Activated naive CD8-positive, alpha-beta T cell treated with anti-CD3 and anti-CD28 coated beads, Interleukin-2, amount 10 ng/mL, durations not matched to agents 7 days and 5 days (primary cell): ENCODE measurements around the gene GEMIN4. TPM values are rescaled to one million over a fixed set of nuclear protein-coding genes. Genes with fewer than 3 reads are reported as not detected.
"Not testable (repeated sequence)": the region's sequence is repeated elsewhere in the genome, so short reads cannot be mapped to it uniquely, and the experiment has no call there.

Experiments used
- ATAC-seq: fragments of 150-1000 bp; cut with Tn5 transposase; one replicate; pipeline ENCODE4 v1.10.0; 2021; ENCODE audit warnings: low read depth, moderate library complexity
- POLR2A ChIA-PET: fragments of 350-600 bp; sonication (Branson Sonifier 250); formaldehyde crosslinking; loops from one replicate; lab custom pipeline; 2021; ENCODE audit warnings: antibody characterized with exemption; lab: Charles Lee
- DNase-seq: peaks from one replicate; pipeline ENCODE4 v3.0.0; 2021
- H3K27ac Mint-ChIP-seq: one replicate; pipeline ENCODE4 v1.8.0; 2022; ENCODE audit warnings: mild to moderate bottlenecking, mixed read lengths
- H3K27me3 Mint-ChIP-seq: one replicate; pipeline ENCODE4 v1.8.0; 2022; ENCODE audit warnings: mild to moderate bottlenecking, moderate library complexity, mixed read lengths
- H3K36me3 Mint-ChIP-seq: one replicate; pipeline ENCODE4 v1.8.0; 2021; ENCODE audit warnings: mild to moderate bottlenecking, mixed read lengths
- H3K4me1 Mint-ChIP-seq: one replicate; pipeline ENCODE4 v1.8.0; 2021; ENCODE audit warnings: mixed read lengths
- H3K4me3 Mint-ChIP-seq: one replicate; pipeline ENCODE4 v1.8.0; 2022; ENCODE audit warnings: mild to moderate bottlenecking, moderate library complexity, mixed read lengths
- H3K9me3 Mint-ChIP-seq: one replicate; pipeline ENCODE4 v1.8.0; 2021; ENCODE audit warnings: mixed read lengths
- total RNA-seq, 2 experiments: library from RNA; stranded (reverse); gene quantifications; one replicate each; pipeline ENCODE4 v1.2.3, GENCODE V29; 2021

Gene GEMIN4
- total RNA-seq: 10 to 100 TPM; 29.4 to 30.2 TPM

GRCh38 chr17:752002-752619 is at the start of gene GEMIN4:
Gene GEMIN4 (minus strand): TSS chr17:752264. CDS start chr17:752142, 122 bp downstream.
- POLR2A ChIA-PET: interaction anchor here (0.6 to 3.3 kb wide), 7 partner anchors 19 to 1077 kb away, joined by 3 to 21 read pairs (median 4); partner anchors contain the start of genes GLOD4, MRM3 and VPS53
- H3K27ac Mint-ChIP-seq: peak within 1 kb of the TSS; percentile 97
- peak; percentile 88 for ATAC-seq

GRCh38 chr17:801660-802059 is 49.6 kb upstream of the GEMIN4 start:
- no peak for DNase-seq
- POLR2A ChIA-PET: no interaction called here
- no peak overlapping the region for H3K4me3 Mint-ChIP-seq
- H3K4me1 Mint-ChIP-seq: no peaks in the 10 kb centered on the region
- no peak overlapping the region for H3K27ac Mint-ChIP-seq
- H3K9me3 Mint-ChIP-seq: no peaks in the 10 kb centered on the region
- H3K36me3 Mint-ChIP-seq: no peaks in the 10 kb centered on the region
- ATAC-seq: no peak
- H3K27me3 Mint-ChIP-seq: no peaks in the 10 kb centered on the region

More at GRCh38 chr17:752002-752619, at the start of gene GEMIN4:
- DNase-seq: peak; percentile 100
- Mint-ChIP-seq H3K36me3 (peaks cover 29% of the 10 kb centered on the region), H3K27me3 (no peaks in the 10 kb centered on the region), H3K4me1 (peaks cover 25% of the 10 kb centered on the region), H3K9me3 (peaks cover 4% of the 10 kb centered on the region), H3K4me3 (peak within 1 kb of the TSS; percentile 98)

DNA sequence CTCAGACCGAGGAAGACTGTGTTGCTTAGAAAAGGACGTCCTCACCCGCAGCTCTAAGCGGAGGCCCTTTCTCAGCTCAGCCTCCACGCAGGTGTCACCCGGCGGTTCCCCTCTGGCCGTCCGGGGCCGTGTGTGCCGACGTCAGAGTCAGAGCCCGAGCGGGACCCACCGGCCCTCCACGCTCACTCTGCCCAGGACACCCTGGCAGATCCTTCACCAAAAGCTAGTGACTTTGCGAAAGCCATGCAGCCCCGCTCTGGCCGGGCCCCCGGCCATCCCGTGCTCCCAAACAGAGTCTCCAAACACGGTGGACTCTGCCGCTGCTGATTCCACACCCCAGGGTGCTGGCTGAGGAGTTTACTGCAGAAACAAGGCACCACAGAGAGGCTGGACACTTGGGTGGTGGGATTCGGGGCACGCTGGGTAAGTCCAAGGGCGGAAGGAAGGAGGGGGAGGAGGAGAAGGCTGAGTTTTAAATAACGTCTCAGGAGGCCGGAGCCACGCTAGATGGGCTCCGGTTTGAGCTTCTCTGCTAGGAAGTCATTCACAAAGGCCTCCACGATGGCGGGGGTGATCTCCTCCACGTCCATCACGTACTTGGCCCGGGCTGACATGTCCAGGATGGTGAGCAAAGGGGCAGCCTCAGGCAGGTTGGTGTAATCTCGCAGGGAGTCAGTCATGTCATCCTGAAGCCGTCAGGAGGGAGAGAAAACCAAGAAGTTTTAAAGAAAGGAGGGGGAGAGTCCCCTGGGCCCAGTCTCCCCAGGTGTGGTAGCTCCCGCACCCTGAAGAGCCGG is 48.6 kb upstream of the GEMIN4 start:
- no peak for DNase-seq
- Mint-ChIP-seq H3K36me3 (no peaks in the 10 kb centered on the region), H3K27ac (no peak overlapping the region), H3K27me3 (no peaks in the 10 kb centered on the region), H3K4me3 (no peak overlapping the region), H3K9me3 (no peaks in the 10 kb centered on the region), H3K4me1 (no peaks in the 10 kb centered on the region)
- POLR2A ChIA-PET: no interaction called here
- ATAC-seq: no peak

GRCh38 chr17:799261-799660 is 47.2 kb upstream of the GEMIN4 start:
- Mint-ChIP-seq H3K4me3 (no peak overlapping the region), H3K9me3 (no peaks in the 10 kb centered on the region), H3K27ac (no peak overlapping the region), H3K27me3 (no peaks in the 10 kb centered on the region), H3K36me3 (no peaks in the 10 kb centered on the region), H3K4me1 (peaks cover 2% of the 10 kb centered on the region)
- POLR2A ChIA-PET: no interaction called here
- ATAC-seq (no peak), DNase-seq (no peak)

DNA sequence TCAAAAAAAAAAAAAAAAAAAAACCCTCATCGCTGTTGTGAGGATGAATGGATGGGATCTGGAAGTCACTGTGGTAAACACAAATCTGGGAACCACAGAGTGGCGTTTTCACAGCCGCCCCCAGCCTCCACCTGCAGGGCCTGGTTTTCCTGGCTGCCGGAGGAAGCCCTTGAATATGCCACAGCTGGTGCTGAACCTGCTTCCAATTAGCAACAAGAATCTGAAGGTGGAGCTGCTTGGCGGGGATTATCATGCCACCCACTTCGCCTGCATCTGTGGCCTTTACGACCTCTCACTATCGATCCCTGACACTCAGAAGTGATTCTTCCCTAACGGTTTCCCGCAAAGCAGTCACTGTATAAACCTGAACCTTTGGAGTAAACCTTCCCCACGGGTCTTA is 46.2 kb upstream of the GEMIN4 start:
- Mint-ChIP-seq H3K27me3 (no peaks in the 10 kb centered on the region), H3K4me3 (no peak overlapping the region), H3K36me3 (no peaks in the 10 kb centered on the region)

GRCh38 chr17:797236-797840 is 45.3 kb upstream of the GEMIN4 start:
- ATAC-seq: no peak
- H3K9me3 Mint-ChIP-seq: no peaks in the 10 kb centered on the region
- POLR2A ChIA-PET: no interaction called here
- H3K4me1 Mint-ChIP-seq: peaks cover 2% of the 10 kb centered on the region
- H3K27ac Mint-ChIP-seq: no peak overlapping the region
- H3K27me3 Mint-ChIP-seq: no peaks in the 10 kb centered on the region
- no peaks in the 10 kb centered on the region for H3K36me3 Mint-ChIP-seq
- DNase-seq: no peak
- H3K4me3 Mint-ChIP-seq: no peak overlapping the region

More for the DNA sequence above, 46.2 kb upstream of the GEMIN4 start:
- POLR2A ChIA-PET: no interaction called here
- DNase-seq (no peak), ATAC-seq (no peak)
- peaks cover 2% of the 10 kb centered on the region for H3K4me1 Mint-ChIP-seq
- H3K9me3 Mint-ChIP-seq: no peaks in the 10 kb centered on the region
- H3K27ac Mint-ChIP-seq: no peak overlapping the region

DNA sequence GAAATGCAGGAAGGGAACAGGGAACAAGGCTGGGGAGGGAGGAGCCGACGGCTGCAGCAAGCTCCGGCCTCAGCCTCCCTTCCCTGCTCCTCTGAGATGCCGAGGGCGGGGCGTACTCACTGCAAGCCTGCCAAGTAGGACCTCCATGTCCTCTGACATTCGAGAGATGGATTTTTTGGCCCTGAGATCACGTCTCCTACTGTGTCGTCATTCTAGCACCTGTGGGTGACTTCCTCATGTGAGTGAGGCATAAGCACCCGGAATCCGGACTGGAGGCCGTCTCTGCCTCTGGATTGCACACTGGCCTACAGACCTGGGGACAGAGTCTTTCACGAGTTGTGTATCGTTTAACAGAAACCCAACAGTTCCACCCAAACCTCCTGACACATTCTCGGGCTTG is 44.5 kb upstream of the GEMIN4 start:
- peaks cover 2% of the 10 kb centered on the region for H3K4me1 Mint-ChIP-seq
- H3K4me3 Mint-ChIP-seq: no peak overlapping the region
- H3K9me3 Mint-ChIP-seq: no peaks in the 10 kb centered on the region
- H3K27ac Mint-ChIP-seq: no peak overlapping the region
- ATAC-seq (no peak), DNase-seq (no peak)
- H3K36me3 Mint-ChIP-seq: peaks cover under 1% of the 10 kb centered on the region
- POLR2A ChIA-PET: interaction anchor here (2.3 kb wide), 1 partner anchor 15 kb away, joined by 5 read pairs; the partner anchor contains the start of genes GLOD4 and MRM3
- H3K27me3 Mint-ChIP-seq: no peaks in the 10 kb centered on the region

- no peak overlapping the region for H3K27ac Mint-ChIP-seq
- POLR2A ChIA-PET: interaction anchor here (2.3 to 2.5 kb wide), 2 partner anchors 14 to 201 kb away, joined by 5 to 7 read pairs; partner anchors contain the start of genes GLOD4, MRM3 and TIMM22
- peaks cover 2% of the 10 kb centered on the region for H3K4me1 Mint-ChIP-seq
- H3K4me3 Mint-ChIP-seq: no peak overlapping the region
- DNase-seq: no peak
- no peaks in the 10 kb centered on the region for H3K9me3 Mint-ChIP-seq
- no peaks in the 10 kb centered on the region for H3K27me3 Mint-ChIP-seq
- peaks cover 8% of the 10 kb centered on the region for H3K36me3 Mint-ChIP-seq
- ATAC-seq: no peak
Observed at GRCh38 chr17:795721-796120, 43.7 kb upstream of the GEMIN4 start.

DNA sequence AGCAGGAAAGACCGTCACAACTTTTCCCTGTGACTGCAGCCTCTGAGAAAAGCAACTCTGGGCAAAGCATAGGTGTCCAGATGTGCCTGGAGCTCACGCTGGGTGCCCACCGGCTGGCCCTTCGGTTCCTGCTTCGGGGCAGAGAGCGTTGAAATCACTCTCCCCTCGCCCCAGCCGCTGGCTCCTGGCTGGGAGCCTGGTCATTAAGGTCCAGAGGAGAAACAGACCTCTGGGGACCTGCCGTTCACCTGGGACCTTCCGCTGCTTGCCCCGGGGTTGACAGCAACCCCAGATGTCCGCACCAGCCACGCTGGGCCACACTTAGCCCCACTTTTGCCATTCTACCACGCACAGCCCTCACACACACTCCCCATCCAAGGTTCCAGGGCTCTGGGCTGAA is 43.2 kb upstream of the GEMIN4 start:
- ATAC-seq: no peak
- H3K4me3 Mint-ChIP-seq: no peak overlapping the region
- H3K4me1 Mint-ChIP-seq: peaks cover 2% of the 10 kb centered on the region

DNA sequence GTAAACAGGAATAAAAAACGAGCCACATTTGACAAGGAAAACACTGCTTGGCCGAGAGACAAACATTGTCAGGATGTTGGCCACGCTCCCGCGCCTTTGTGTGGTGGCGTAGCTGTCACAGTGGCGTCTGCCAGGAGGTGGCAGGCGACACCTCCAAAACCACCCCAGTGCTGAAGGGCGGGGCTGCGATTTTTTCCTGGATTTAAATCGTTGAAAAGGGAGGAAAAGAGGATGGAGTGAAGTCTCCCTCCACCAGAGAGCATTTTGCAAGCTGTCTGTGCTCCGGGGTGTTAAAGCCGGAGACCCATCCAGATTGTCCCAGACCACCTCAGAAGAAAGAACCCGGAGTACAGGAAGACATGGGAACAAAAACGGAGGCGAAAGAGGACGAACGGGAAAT is 42.8 kb upstream of the GEMIN4 start:
- peak; percentile 66 for DNase-seq
- H3K36me3 Mint-ChIP-seq: peaks cover 8% of the 10 kb centered on the region
- H3K27ac Mint-ChIP-seq: no peak overlapping the region
- H3K9me3 Mint-ChIP-seq: no peaks in the 10 kb centered on the region
- ATAC-seq: peak; percentile 82
- no peak overlapping the region for H3K4me3 Mint-ChIP-seq
- no peaks in the 10 kb centered on the region for H3K27me3 Mint-ChIP-seq
- peaks cover 2% of the 10 kb centered on the region for H3K4me1 Mint-ChIP-seq
- POLR2A ChIA-PET: interaction anchor here (0.6 to 2.5 kb wide), 3 partner anchors 13 to 202 kb away, joined by 4 to 7 read pairs (median 5); partner anchors contain the start of genes GLOD4, MRM3 and TIMM22

More for the DNA sequence above, 43.2 kb upstream of the GEMIN4 start:
- Mint-ChIP-seq H3K27me3 (no peaks in the 10 kb centered on the region), H3K9me3 (no peaks in the 10 kb centered on the region), H3K27ac (no peak overlapping the region), H3K36me3 (peaks cover 8% of the 10 kb centered on the region)
- DNase-seq: no peak
- POLR2A ChIA-PET: interaction anchor here (0.6 to 2.5 kb wide), 3 partner anchors 13 to 201 kb away, joined by 4 to 7 read pairs (median 5); partner anchors contain the start of genes GLOD4, MRM3 and TIMM22

DNA sequence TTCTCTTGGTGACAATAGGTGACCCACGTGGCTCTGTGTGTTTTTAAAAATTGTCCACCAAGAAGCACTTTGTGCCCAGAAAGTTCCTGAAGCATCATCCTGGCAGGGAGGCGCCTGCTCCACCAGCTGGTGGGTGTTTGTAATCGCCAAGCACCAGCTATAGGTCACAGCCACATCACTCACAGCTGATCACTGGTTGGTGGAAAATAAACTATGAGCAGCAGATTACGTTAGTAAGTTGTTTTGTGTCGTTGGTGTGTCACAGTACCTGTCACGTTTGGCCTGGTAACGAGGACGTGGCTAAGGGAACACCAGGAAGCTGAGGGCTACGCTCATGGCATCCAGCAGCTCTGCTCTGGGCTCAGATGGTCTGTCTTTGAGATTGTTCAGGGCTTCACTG is 40.2 kb upstream of the GEMIN4 start:
- POLR2A ChIA-PET: interaction anchor here (0.6 to 0.9 kb wide), 2 partner anchors 9 to 204 kb away, joined by 3 to 4 read pairs; partner anchors contain the start of gene TIMM22

GRCh38 chr17:791829-792228 is 39.8 kb upstream of the GEMIN4 start:
- POLR2A ChIA-PET: interaction anchor here (0.6 to 0.9 kb wide), 2 partner anchors 9 to 205 kb away, joined by 3 to 4 read pairs; partner anchors contain the start of gene TIMM22
- H3K4me3 Mint-ChIP-seq: no peak overlapping the region

More for the DNA sequence above, 40.2 kb upstream of the GEMIN4 start:
- Mint-ChIP-seq H3K4me3 (no peak overlapping the region), H3K27me3 (no peaks in the 10 kb centered on the region), H3K9me3 (no peaks in the 10 kb centered on the region), H3K36me3 (peaks cover 13% of the 10 kb centered on the region), H3K27ac (no peak overlapping the region), H3K4me1 (peaks cover 2% of the 10 kb centered on the region)
- no peak for DNase-seq
- ATAC-seq: no peak

DNA sequence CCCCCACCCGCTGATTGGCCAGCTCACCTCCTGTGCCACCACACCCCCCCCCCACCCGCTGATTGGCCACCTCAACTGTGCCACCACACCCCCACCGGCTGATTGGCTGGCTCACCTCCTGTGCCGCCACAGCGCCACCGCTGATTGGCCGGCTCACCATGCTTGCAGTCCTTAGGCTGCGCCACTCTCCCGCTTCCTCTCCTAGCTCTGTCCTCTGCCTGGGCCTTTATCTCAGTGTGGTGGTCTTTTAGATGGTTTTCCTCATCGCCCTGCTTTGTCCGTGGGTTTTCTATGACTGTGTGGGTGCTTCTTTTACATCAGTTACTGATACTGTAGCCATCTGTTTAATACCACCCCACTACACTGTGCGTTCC is 38.8 kb upstream of the GEMIN4 start:
- POLR2A ChIA-PET, ATAC-seq, H3K27me3 Mint-ChIP-seq, H3K4me1 Mint-ChIP-seq, H3K4me3 Mint-ChIP-seq, H3K9me3 Mint-ChIP-seq, H3K27ac Mint-ChIP-seq, DNase-seq: not testable (repeated sequence)
- H3K36me3 Mint-ChIP-seq: peaks cover 14% of the 10 kb centered on the region

More at GRCh38 chr17:791829-792228, 39.8 kb upstream of the GEMIN4 start:
- ATAC-seq (no peak), DNase-seq (no peak)
- Mint-ChIP-seq H3K27me3 (no peaks in the 10 kb centered on the region), H3K36me3 (peaks cover 14% of the 10 kb centered on the region), H3K27ac (no peak overlapping the region), H3K9me3 (no peaks in the 10 kb centered on the region), H3K4me1 (peaks cover 2% of the 10 kb centered on the region)
